LNCAP (cell line): Measurements from ENCODE around the gene CYP1A2.

ENCODE experiments used
- TF ChIP-seq, protein P1 (sequence below): fragments of 450-650 bp; IDR thresholded peaks from 2 replicates; pipeline ENCODE4 v1.5.1; 2017; ENCODE audit warnings: mild to moderate bottlenecking

Gene CYP1A2

DNA sequence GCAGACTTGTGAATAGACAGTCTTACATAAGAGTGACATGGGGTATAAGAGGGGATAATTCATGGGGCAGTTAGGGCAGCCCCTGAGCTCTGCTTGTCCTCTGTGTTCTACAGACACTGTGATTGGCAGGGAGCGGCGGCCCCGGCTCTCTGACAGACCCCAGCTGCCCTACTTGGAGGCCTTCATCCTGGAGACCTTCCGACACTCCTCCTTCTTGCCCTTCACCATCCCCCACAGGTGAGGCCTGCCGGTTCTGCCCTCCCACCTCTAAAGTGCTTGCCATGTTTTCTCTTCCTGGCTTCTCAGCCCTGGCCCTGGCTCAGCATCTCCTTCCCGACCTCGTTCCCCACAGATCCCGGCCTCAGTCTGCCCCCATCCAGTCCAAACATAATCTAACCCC is 3.4 kb downstream of the CYP1A2 start:
- TF ChIP-seq, protein P1, sequence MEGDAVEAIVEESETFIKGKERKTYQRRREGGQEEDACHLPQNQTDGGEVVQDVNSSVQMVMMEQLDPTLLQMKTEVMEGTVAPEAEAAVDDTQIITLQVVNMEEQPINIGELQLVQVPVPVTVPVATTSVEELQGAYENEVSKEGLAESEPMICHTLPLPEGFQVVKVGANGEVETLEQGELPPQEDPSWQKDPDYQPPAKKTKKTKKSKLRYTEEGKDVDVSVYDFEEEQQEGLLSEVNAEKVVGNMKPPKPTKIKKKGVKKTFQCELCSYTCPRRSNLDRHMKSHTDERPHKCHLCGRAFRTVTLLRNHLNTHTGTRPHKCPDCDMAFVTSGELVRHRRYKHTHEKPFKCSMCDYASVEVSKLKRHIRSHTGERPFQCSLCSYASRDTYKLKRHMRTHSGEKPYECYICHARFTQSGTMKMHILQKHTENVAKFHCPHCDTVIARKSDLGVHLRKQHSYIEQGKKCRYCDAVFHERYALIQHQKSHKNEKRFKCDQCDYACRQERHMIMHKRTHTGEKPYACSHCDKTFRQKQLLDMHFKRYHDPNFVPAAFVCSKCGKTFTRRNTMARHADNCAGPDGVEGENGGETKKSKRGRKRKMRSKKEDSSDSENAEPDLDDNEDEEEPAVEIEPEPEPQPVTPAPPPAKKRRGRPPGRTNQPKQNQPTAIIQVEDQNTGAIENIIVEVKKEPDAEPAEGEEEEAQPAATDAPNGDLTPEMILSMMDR, result no peak

DNA sequence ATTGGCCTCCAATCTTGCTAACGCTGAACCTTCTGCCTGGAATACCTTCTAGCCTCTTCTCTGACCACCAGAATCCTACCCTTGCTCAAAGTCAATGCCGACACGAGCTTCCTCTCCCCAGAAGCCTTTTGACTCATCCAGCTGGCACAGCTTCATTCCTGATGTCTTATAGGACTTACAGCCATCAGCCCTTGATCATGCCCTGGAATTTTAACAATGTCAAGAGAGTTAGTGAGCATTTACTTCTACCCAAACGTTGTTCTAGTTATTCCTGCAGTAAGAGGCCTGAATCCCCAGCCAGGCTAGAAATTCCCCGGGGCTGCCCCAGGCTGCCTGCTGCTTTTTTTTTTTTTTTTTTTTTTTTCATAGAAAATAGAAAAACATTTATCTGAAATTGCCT is 3.9 kb downstream of the CYP1A2 start:
- TF ChIP-seq, protein P1, result no peak

DNA sequence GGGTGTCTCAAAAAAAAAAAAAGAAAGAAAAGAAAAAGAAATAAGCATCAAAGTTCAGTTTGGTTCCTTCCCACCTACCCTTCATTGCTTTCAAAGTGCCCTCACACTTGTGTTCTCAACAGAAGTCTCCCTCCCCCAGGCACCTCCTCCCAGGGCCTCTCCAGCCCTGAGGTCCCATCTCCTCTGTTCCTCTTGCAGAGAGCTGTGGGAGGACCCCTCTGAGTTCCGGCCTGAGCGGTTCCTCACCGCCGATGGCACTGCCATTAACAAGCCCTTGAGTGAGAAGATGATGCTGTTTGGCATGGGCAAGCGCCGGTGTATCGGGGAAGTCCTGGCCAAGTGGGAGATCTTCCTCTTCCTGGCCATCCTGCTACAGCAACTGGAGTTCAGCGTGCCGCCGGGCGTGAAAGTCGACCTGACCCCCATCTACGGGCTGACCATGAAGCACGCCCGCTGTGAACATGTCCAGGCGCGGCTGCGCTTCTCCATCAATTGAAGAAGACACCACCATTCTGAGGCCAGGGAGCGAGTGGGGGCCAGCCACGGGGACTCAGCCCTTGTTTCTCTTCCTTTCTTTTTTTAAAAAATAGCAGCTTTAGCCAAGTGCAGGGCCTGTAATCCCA is 6.1 kb downstream of the CYP1A2 start:
- TF ChIP-seq, protein P1, result no peak

DNA sequence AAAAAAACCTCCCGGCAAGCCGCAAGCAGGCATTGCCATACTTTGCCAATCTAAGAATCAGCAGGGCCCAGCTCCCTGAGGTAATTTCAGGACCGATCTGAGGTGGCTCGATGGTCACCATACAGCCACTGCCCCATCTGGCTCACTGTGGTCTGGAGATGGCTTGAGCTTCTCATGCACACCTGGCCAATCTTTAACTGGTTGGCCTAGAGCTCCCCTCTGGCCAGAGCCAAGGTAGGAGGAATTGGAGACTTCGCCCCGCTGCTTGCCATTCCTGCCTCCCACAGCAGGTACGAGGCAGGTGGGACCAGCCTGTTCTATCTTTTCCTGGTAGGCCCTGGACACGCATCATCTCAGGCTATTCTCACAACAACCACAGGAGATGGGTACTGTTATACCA is 10.1 kb downstream of the CYP1A2 start:
- TF ChIP-seq, protein P1, result no peak

DNA sequence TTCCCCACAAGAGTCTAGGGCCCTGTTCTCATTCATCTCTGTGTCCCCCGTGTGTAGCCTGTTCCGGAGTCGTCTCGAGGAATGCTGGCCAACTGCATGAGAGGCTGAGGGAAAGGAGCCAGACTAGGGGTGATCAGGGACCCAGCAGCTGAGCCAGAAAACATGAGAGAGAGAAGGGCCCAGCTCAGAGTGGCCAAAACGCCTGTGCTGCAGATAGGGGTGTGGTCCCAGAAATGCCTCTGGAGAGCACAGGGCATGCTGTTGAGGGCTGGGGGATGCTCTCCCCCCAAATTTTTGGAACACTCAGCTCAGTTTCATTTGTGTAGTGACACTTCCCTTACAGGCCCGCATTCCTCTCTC is 14.1 kb downstream of the CYP1A2 start:
- TF ChIP-seq, protein P1, result no peak

DNA sequence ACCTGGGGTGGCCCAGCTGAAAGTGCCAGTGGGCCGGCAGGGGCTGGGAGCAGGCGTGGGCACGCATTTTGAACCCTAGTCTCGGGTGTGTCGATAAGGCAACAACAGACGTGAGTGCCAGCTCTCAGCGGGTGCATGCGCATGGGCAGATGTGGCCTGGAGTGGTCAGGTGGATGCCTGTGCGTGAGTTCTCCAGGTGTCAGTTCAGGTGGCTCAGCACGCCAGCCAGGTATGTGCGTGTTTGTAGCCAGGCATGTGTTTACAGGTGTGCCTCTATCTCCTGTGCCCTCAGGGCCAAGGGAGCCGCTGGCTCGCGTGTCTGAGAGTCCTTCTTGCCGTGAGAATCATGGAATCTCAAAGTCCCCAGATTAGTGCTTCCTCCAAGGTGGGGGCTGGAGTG is 14.8 kb downstream of the CYP1A2 start:
- TF ChIP-seq, protein P1, result no peak

DNA sequence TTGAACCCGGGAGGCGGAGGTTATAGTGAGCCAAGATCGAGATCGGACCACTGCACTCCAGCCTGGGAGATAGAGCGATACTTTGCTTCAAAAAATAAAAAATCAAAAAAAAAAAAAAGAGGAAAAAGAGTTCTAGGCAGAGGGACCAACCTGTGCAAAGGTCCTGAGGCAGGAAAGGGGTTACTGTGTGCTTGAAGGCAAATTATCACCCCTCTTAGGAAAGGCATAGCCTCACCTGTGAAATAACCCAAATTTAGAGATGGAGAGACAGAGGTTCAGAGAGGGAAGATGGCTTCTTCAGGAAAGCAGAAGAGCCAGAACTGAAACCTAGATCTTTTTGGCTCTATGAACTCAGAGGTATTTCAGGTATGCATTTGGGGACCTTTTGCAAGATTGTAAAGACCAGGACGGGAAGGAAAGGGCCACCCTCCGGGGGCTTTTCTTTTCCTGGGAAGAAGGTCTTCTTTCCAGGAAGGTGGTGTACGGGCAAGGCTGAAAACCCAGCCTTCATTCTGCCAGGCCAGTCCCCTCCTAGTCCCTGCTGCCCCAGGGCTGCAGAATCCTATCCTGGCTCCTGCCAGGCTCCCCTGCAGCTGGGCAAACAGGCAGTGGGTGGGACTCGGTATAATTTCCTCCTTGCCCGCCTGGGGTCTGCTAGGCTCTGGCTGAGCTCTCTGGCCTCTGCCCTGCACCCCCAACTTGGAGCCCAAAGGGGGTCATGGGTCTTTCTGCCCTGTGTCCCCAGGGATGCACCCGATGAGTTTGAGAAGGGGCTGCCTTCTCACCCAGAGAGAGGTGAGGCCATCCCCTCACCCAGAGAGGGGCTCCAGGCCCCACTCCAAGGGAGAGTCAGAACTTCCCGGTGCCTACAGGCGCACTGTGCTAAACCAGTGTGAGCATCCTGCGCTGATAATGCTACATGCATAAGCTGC is 18.8 kb downstream of the CYP1A2 start:
- TF ChIP-seq, protein P1, result no peak
